Stimulated activated CD8-positive, alpha-beta memory T cell treated with anti-CD3 and anti-CD28 coated beads, Interleukin-12 subunit alpha, Interleukin-12 subunit beta, amount 100 ng/mL, for 1 hour (primary cell): Measurements from ENCODE around the gene FAM120B.

Experiments used
- DNase-seq: peaks from one replicate; pipeline ENCODE4 v3.0.0-alpha.2; 2020; ENCODE audit warnings: low read depth

FAM120B gene

GRCh38 chr6:170444056-170444591, 137.6 kb downstream of the FAM120B start:
- DNase-seq: no peak

DNA sequence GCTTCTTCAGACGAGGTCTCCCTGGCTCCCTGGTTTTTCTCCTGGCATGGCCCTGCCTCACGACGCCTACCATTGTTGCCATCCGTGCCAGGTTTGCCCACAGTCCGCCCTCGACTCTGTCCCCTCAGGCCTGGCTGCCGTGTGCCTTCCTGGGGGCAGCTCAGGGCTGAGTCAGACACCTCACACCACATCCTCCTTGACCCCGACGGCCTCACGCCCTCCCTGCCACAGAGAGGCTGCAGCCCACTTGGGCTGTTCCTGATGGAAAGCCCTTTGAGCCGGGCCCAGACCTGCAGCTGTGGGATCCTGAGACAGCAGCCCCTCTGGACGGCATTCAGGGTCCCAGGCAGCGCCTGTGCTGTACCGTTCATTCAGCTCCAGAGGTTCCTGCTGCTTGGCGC, 138.3 kb downstream of the FAM120B start:
- no peak for DNase-seq

DNA sequence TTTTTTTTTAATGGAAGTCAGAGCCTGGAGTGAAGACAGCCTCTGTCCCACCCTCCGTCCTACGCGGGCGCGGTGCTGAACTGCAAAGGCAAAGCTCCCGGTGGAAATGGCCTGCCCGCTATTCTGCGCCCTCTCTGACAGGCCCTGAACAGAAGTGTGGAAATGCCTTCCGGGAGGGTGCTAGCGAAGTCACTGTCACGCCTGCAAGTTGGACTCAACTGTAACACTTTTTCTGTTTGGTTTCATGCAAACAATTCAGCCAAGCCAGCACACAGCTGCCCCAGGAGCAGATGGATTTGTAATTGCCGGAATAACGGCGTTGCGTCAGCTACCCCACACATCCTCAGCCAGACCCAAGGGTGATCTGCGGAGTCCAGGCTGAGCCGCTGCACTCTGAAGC, 138.9 kb downstream of the FAM120B start:
- DNase-seq: no peak

DNA sequence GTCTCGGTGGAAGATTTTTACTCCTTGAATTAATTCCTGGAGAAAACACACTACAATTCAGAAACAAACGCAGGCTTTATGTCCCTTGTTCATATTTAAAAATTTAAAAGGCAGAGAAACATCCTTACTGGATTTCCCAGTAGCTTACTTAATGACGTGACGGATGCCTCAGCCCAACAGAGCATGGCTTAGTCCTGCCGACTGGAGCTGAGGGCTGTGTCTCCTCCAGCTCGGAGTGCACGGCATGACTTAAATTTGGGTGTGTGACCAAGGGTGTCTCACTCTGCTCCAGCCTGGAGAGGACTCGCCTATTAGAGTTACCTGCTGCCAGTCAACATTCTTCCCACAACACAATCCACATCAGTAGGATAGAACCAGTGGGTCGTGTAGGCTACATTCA, 139.4 kb downstream of the FAM120B start:
- no peak for DNase-seq

DNA sequence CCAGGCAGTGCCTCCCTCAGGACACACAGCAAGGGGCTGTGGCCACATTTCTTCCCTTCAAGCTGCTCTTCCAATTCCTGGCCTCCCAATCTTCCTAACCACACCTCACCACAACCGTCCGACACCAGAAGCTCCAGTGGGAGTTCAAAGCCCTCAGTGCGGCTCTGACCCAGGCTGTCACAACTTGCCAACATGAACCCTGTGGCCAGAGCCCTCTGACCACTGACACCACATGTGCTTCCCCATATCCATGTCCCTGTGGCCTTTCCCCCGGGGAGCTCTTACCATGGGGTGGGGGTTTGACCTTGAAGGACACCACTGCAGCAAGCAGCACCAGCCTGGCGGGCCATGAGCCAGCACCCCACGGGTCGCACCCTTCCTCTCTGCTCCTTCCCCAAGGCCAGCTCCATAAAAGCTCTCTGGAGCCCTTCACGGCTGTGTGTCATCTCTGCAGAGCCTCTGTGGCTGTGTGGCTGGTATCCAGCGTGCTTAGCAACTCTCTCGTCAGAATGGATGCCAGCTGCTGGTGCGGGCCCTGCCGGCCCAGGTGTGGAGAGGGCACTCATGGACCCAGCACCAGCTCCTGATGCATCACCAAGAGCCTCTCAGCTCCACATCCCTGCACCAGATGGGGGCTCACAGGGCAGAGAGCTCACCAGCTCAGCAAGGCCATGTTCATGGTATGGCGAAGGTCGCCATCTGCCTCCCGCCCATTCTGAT, 140.4 kb downstream of the FAM120B start:
- no peak for DNase-seq

DNA sequence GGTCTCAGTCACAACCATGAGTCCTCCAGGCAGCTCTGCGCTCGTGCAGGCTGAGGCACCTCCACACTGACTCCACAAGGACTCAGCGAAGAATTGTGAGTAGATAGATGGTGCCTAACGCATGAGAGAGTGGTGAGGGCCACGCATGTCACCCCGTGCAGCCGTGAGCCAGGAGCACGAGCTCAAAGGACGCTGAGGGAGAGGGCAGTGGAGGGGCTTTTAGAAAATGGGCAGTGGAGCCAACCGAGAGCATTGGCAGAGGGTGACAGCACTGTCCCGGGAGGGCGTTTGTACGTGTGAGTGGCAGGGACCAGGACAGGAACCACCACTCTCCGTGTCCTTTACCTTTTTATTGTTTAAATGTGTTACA, 141.0 kb downstream of the FAM120B start:
- no peak for DNase-seq

DNA sequence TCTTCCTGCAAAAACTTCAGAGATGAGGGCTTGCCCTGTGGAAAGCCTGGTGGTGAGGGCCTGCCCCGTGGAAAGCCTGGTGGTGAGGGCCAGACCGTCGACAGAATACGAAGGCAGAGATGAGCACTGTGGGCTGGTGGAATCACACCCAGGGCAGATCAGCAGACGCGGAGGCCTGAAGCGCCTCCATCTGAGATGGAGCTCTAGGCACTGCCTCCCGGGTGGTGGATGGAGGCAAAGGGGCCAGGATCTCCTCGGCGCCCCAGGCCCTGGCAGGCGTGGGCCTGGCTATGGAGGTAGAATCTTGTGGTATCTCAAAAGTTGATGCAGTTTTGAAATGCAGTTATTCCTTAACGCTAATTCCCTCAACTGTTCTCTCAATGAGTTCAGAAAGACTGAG, 141.8 kb downstream of the FAM120B start:
- no peak for DNase-seq

DNA sequence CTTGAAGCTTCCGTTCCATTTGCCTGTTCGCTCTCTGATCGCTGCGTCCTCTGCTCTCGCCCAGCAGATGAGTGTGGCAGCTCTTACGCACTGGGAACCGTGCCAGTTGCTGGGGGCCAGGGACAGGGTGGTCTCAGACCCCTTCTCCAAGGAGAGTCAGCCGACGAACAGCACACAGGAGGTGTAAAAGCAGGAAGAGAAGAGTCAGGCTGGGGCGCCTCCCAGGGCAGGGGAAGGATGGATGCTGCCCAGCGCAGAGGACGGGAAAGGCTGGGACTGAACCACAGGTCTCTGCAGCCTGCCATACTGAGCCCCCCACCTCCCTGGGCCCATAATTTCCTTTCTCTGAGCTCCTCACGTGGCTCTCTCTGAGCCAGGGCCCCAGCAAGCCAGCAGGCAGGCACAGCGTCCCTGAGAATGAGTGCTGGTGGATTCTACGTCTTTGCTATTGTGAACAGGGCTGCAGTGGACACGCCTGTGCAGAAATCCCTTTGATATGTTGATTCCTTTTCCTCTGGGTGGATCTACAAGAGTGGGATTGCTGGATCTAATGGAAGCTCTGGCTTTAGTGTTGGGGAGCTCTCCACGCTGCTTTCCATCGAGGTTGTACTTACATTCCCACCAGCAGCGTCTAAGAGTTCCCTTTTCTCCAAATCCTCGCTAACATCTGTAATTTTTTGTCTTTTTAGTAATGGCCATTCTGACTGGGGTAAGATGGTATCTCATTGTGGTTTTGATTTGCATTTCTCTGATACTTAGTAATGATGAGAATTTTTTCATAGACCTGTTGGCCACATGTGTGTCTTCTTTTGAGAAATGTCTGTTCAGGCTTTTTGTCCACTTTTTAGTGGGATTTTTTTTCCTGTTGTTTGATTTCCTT, 142.4 kb downstream of the FAM120B start:
- no peak for DNase-seq

- DNase-seq: no peak
These were observed 143.5 kb downstream of the FAM120B start for GRCh38 chr6:170449835-170450753.

GRCh38 chr6:170450916-170451761, 144.6 kb downstream of the FAM120B start:
- no peak for DNase-seq

DNA sequence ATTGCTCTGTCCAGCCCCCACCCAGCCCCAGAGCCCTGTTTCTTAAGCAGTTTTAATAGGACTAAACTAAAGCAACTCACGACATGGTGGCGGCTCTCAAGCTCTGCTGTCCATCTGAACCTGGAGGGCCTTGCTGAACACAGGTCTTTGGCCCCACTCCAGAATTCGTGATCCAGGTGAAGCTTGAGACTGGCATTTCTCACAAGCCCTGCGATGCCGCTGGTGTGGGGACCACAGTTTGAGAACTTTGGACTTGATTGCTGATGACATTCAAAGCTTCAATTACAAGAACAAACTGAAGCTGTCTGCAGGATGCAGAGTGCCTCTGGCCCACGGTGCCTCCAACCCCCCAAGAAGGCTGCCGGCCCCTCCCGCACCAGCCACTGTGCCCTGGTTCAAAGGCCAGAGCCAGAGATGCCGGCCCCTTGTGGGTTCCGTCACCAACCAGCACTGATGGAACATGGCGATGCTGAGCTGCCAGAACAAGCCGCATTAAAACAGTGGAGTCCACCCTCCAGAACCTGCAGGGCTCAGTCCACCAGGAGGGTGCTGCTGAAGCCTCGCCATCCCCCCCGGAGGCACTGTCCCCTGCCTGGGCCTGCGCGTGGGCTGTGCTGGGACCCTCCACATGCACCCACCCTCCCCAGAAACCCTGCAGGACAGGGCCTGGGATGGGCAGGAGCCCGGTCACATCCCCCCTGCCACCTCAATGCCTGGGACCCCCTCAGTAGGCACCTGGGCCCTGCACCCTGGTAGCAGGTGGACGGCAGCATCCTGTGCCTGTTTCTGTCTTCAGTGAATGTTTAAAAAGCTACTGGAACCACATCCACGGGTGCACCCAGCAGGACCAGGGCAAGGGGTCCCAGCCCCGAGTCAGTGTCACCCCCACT, 145.4 kb downstream of the FAM120B start:
- DNase-seq: no peak

DNA sequence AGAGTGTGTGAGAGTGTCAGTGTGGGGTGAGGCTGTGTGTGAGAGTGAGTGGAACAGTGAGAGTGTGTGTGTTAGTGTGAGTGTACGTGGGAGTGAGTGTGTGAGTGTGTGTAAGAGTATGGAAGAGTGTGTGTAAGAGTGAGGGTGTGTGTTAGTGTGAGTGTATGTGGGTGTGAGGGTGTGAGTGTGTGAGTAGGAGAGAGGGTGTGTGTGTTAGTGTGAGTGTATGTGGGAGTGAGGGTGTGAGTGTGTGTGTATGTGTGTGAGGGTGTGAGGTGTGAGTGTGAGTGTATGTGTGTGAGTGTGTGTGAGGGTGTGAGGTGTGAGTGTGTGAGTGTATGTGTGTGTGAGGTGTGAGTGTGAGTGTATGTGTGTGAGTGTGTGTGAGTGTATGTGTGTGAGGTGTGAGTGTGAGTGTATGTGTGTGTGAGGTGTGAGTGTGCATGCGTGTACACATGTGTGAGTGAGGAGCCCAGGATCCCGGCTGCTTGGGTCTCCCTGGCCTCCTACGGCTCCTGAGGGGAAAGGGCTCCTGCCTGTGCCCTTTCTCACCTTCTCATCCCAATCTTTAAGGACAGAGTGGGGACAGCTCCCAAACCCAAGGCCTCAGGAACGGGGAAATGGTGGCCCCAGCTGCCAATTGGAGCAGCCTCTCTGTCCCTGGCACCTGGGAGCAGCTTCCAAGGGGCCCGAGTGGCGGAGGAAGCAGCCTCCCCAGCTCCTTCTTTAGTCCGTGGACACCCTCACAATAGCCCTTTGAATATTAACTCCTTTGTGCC, 146.4 kb downstream of the FAM120B start:
- no peak for DNase-seq

DNA sequence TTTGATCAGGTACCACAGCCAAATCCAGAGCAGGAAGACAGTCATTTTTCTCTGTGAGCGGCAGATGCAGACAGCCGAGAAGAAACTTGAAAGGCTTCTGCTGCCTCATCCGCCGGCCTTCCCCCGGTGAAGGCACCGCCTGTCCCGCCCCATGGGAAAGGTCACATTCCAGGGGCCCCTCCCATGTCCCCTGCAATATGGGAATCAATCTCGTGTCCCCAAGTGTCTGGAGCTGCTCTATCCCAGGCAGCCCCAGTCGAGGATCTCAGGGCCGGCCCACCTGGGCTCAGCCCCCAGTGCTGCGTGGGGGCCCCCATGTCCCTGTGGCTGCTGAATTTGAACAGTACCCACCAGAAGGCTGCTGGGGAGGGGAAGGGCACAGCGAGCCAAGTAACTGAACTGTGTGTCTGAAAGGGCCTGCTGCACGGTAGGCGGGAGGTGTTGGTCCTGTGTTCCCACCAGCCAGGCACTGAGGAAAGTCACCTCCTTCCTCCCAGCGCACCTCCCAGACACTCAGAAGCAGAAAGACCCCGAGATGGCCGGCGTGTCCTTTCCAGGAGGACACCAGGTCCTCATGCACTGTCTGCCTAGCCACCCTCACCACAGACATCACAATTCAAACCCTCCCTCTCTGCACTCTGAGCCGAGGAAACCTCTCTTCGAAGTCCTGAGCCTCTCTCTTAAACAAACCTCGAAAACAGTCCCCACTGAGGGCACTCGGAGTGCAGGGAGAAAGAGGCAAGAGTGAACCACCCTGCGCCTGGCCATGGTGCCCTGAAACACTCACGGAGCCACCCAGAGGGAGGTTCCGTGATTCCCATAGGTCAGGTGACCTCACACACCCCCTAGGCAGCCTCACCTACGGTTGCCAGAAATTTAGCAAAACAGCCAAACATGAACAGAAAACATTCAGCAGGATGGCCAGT, 147.3 kb downstream of the FAM120B start:
- no peak for DNase-seq

DNA sequence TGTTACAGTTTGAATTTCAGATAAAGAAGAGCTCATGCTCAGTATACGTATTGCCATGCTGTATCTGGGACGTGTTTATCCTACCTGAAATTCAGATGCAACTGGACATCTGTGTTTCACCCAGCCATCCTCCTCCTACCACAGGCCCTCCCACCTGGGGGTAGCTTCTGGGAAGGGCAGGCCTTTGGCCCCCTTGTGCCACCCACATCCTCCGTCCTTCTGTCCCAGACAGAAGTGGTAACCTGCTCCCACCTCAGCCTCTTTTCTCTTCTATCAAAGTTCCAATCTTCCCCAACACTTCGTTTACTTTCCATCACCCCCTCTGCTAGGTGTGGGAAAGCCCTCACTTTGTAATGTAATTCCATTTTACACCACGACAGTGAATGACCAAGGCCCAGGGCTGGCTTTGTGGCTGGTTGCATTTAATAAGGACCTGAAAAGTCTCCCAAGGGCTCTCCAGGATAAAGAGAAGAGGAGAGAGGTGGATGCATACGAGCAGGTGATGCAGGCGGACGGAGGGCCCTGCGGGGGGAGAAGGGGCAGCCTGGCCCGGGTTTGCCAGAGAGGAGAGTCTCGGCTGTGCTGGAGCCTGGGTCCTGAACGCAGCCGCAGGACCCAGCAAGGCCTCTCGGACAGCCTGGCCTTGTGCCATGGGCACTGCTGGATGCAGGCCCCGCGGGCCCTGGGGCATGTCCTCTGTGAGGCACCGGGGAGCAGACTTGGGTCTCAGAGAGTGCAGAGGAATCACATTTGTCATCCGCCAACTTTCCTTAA, 148.1 kb downstream of the FAM120B start:
- no peak for DNase-seq

GRCh38 chr6:170455335-170455979, 148.9 kb downstream of the FAM120B start:
- DNase-seq: no peak

- no peak for DNase-seq
These were observed 149.8 kb downstream of the FAM120B start for GRCh38 chr6:170456334-170456733.
